RKO (cell line): ENCODE measurements around the gene MIPOL1.
"Not testable (repeated sequence)": the region's sequence is repeated elsewhere in the genome, so short reads cannot be mapped to it uniquely, and the experiment has no call there.

Experiments
- DNase-seq: peaks from one replicate; pipeline ENCODE4 v3.0.0-alpha.2; 2016; ENCODE audit warnings: low spot score

The MIPOL1 gene

GRCh38 chr14:37187294-37187693 lies 10.4 kb upstream of the MIPOL1 start:
- no peak for DNase-seq

DNA sequence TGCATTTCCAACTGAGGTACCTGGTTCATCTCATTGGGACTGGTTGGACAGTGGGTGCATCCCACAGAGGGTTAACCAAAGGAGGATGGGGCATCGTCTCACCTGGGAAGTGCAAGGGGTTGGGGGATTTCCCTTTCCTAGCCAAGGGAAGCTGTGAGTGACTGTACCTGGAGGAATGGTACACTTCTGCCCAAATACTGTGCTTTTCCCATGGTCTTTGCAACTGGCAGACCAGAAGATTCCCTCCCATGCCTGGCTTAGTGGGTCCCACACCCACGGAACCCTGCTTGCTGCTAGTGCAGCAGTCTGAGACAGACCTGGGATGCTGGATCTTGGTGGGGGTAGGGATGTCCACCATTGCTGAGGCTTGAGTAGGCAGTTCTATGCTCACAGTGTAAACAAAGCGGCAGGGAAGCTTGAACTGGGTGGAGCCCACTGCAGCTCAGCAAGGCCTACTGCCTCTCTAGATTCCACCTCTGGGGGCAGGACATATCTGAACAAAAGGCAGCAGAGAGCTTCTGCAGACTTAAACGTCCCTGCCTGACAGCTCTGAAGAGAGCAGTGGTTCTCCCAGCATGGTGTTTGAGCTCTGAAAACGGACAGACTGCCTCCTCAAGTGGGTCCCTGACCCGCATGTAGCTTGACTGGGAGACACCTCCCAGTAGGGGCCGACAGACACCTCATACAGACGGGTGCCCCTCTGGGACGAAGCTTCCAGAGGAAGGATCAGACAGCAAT lies 9.7 kb upstream of the MIPOL1 start:
- DNase-seq = not testable (repeated sequence)

DNA sequence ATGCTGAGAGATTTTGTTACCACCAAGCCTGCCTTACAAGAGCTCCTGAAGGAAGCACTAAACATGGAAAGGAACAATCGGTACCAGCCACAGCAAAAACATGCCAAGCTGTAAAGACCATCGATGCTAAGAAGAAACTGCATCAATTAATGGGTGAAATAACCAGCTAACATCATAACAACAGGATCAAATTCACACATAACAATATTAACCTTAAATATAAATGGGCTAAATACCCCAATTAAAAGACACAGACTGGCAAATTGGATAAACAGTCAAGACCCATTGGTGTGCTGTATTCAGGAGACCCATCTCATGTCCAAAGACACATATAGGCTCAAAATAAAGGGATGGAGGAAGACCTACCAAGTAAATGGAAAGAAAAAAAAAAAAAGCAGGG lies 8.0 kb upstream of the MIPOL1 start:
- not testable (repeated sequence) for DNase-seq

DNA sequence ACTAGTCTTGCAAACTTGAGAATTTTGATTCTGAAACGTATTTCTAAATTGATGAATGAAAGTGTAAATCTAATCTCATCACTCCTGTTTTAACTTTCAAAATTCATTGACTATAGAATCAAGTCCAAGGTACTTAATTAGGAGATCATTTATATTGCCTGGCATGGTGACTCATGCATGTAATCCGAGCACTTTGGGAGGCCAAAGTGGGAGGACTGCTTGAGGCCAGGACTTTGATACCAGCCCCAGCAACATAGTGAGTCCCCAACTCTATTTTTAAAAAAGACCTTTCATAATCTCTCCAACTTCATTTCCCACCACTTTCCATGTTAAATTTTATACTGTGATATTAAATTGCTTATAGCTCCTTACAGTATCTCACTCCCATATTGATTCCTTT lies 3.0 kb upstream of the MIPOL1 start:
- DNase-seq = no peak

- DNase-seq = peak; percentile 65
Observed at GRCh38 chr14:37195327-37195726, 2.4 kb upstream of the MIPOL1 start.

DNA sequence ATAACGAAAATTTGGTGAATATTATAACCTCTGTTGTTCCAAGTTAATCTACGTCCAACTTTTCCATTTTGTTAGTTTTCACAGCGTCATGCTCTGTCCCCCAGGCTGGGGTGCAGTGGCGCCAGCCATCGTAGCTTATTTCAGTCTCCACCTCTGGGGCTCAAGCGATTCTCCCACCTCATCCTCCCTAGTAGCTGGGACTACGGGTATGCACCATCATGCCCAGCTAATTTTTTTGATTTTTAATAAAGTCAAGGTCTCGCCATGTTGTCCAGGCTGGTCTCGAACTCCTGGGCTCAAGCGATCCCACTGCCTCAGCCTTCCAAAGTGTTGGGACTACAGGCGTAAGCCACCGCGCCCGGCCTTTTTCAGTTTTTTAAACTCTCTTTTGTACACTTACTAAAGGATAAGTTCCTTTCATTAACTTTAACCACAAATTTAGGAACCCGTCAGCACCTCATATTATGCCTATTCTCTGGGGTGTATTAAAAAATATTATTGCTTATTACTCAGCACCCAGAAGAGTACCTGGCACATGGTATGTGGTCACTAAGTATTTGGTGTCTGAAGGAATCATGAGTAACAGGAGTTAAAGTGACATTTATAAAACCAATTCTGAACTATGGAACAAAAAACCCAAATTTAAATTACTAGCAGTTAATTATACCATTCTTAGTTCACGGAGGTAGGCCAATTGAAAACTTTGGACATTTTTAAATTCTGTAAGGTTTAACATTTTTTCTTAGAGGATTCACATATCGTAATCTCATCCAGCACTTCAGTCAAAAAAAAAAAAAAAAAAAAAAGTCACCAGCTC lies 925 bp upstream of the MIPOL1 start:
- peak; percentile 41 for DNase-seq

GRCh38 chr14:37198273-37198598 lies 499 bp downstream of the MIPOL1 start:
- DNase-seq = no peak

DNA sequence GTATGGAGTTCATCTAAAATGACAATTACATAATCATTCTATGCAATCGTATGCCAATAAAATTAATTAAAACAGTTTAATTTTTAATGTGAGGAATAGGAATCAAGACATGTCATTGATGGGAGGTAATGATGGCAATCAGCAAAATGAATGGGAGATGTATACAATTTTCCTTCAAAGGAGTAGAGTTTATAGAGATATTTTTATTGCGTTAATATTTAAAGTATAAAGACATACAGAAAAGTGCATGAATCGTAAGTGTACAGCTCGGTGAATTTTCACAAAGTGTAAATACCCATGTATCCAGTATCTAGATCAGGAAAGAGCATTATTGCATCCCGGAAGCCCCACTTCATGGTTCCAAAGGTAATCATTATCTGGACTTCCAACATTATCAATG lies 1.2 kb downstream of the MIPOL1 start:
- DNase-seq = no peak

GRCh38 chr14:37201724-37202123 lies 4.0 kb downstream of the MIPOL1 start:
- no peak for DNase-seq

- peak; percentile 37 for DNase-seq
Observed at GRCh38 chr14:37202265-37202664, 4.5 kb downstream of the MIPOL1 start.

DNA sequence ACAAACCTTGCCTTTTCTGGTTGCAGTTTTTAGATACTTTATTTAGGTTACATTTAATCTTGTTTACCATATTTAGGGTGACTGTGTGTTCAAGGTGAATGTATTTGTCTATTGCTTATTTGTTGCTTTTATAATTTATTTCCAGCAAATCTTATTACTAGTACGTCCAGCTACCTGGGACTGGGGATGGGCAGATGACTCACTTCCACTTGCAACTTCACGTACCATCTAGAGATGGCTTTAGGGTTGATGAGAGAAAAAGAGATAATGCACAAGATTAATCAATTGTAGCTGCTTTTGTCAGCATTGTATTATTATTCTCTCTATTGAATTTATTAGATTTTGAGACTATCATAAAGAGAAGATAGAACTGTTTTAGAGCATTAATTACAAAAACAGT lies 5.1 kb downstream of the MIPOL1 start:
- DNase-seq = no peak

DNA sequence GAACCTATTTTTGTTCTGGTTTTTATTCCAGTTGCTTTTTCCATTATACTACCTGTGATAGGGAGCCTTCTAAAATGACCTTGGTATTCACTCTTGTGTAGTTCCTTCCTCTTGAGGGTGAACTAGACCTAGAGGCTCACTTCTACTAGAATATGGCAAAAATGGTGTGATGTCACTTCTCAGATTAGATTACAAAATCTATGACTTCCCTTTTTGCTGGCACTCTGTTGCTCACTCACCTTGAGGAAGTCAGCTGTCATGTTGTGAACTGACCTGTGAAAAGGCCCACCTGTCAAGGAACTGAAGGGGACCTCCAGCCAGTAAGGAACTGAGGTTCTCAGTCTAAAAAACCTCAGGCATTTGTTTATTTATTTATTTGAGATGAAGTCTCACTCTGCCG lies 5.7 kb downstream of the MIPOL1 start:
- DNase-seq = no peak

DNA sequence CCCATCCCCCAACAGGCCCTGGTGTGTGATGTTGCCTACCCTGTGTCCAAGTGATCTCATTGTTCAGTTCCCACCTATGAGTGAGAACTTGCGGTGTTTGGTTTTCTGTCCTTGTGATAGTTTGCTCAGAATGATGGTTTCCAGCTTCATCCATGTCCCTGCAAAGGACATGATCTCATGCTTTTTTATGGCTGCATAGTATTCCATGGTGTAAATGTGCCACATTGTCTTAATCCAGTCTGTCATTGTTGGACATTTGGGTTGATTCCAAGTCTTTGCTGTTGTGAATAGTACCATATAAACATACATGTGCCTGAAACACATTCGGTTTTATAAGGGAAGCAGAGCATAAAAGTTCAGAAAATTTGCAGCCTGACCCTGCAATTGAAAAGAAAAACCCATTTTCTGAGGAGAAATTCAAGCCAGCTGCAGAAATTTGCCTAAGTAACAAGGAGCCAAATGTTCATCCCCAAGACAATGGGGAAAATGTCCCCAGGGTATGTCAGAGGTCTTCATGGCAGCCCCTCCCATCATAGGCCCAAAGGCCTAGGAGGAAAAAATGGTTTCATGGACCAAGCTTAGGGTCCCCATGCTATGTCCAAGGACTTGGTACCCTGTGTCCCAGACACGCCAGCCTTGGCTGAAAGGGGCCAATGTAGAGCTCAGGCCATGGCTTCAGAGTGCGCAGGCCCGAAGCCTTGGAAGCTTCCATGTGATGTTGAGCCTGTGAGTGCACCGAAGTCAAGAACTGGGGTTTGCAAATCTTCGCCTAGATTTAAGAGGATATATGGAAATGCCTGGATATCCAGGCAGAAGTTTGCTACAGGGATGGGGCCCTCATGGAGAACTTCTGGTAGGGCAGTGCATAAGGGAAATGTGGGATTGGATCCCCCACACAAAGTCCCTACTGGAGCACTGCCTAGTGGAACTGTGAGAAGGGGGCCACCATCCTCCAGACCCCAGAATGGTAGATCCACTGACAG lies 8.2 kb downstream of the MIPOL1 start:
- not testable (repeated sequence) for DNase-seq

DNA sequence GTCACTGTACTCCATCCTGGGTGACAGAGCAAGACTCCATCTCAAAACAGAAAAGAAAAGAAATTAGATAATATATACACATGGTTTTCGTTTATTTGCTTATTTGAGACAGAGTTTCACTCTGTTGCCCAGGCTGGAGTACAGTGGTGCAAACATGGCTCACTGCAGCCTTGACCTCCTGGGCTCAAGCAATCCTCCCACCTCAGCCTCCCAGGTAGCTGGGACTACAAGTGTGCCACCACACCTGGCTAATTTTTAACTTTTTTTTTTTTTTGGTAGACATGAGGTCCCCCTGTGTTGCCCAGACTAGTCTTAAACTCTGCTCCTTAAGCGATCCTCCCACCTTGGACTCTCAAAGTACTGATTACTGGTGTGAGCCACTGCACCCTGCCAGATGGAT lies 11.9 kb downstream of the MIPOL1 start:
- not testable (repeated sequence) for DNase-seq

- DNase-seq = no peak
Observed at GRCh38 chr14:37210448-37210847, 12.7 kb downstream of the MIPOL1 start.

- no peak for DNase-seq
Observed at GRCh38 chr14:37213016-37213415, 15.3 kb downstream of the MIPOL1 start.

GRCh38 chr14:37215345-37215744 lies 17.6 kb downstream of the MIPOL1 start:
- no peak for DNase-seq

DNA sequence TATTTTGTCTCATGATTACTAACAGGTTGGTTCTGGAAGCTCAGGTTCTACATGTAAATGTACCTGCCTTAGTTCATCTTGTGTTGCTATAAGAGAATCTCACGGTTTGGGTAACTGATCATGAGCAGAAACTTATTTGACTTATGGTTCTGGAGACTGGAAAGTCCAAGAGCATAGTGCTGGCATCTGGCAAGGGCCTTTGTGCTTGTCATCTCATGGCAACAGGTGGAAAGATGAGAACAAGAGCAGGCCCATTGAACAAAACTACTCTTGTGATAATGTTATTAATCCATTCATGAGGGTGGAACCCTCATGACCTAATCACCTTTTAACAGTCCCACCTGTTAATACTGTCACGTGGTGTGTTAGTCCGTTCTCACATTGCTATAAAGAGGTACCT lies 23.3 kb downstream of the MIPOL1 start:
- DNase-seq = no peak

DNA sequence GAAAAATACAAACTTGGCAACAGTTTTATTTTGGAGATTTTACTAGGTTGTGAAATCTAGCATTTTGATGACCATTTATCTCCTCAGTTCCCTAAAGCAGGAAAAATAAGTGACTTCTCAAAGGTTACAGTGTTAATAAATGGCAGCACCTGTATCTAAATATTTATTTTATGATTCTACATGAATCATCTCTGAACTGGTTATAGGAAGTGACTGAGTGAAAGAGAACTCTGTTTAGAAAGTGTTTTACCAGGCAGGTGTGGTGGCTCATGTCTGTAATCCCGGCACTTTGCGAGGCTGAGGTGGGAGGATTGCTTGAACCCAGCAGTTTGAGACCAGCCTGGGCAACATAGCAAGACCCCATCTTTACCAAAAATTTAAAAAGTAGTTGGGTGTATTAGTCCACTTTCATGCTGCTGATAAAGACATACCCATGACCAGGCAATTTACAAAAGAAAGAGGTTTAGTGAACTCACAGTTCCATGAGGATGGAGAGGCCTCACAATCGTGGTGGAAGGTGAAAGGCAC lies 26.3 kb downstream of the MIPOL1 start:
- no peak for DNase-seq

DNA sequence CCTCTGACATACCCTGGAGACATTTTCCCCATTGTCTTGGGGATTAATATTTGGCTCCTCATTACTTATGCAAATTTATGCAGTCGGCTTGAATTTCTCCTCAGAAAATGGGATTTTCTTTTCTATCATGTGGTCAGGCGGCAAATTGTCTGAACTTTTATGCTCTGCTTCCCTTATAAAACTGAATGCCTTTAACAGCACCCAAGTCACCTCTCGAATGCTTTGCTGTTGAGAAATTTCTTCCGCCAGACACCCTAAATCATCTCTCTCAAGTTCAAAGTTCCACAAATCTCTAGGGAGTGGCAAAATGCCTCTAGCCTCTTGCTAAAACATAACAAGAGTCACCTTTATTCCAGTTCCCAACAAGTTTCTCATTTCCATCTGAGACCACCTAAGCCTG lies 27.9 kb downstream of the MIPOL1 start:
- DNase-seq = not testable (repeated sequence)

GRCh38 chr14:37230551-37231194 lies 32.9 kb downstream of the MIPOL1 start:
- DNase-seq = peak; percentile 84
